ENCODE results near the gene ADIPOQ. TPM values are rescaled to one million over a fixed set of nuclear protein-coding genes. Genes with fewer than 3 reads are reported as not detected.
"Not testable (repeated sequence)": the region's sequence is repeated elsewhere in the genome, so short reads cannot be mapped to it uniquely, and the experiment has no call there.

ADIPOQ gene
- total RNA-seq, 1 experiment from 2014 or later: not detected

GRCh38 chr3:186888569-186888968, 46.1 kb downstream of the ADIPOQ start:
- BruUV-seq (replicated peaks): no TSS peak
- Mint-ChIP-seq H3K27me3 (ENCODE audit: unreplicated experiment) (peaks cover 53% of the 10 kb centered on the region), H3K27ac (ENCODE audit: unreplicated experiment) (no peak overlapping the region), H3K9me3 (ENCODE audit: low read depth, unreplicated experiment) (no peaks in the 10 kb centered on the region), H3K4me1 (ENCODE audit: low read depth, unreplicated experiment) (peaks cover 8% of the 10 kb centered on the region), H3K4me3 (ENCODE audit: low read depth, unreplicated experiment) (no peak overlapping the region), H3K36me3 (ENCODE audit: insufficient read depth, unreplicated experiment) (no peaks in the 10 kb centered on the region)
- TF ChIP-seq, protein P1, sequence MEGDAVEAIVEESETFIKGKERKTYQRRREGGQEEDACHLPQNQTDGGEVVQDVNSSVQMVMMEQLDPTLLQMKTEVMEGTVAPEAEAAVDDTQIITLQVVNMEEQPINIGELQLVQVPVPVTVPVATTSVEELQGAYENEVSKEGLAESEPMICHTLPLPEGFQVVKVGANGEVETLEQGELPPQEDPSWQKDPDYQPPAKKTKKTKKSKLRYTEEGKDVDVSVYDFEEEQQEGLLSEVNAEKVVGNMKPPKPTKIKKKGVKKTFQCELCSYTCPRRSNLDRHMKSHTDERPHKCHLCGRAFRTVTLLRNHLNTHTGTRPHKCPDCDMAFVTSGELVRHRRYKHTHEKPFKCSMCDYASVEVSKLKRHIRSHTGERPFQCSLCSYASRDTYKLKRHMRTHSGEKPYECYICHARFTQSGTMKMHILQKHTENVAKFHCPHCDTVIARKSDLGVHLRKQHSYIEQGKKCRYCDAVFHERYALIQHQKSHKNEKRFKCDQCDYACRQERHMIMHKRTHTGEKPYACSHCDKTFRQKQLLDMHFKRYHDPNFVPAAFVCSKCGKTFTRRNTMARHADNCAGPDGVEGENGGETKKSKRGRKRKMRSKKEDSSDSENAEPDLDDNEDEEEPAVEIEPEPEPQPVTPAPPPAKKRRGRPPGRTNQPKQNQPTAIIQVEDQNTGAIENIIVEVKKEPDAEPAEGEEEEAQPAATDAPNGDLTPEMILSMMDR (IDR thresholded peaks at IDR 0.05; ENCODE audit: unreplicated experiment): no peak
- no peak for DNase-seq
- intact Hi-C loops (cut with micrococcal nuclease; ENCODE audit: unreplicated experiment): no loop called here
- CTCF ChIA-PET: no interaction called here

DNA sequence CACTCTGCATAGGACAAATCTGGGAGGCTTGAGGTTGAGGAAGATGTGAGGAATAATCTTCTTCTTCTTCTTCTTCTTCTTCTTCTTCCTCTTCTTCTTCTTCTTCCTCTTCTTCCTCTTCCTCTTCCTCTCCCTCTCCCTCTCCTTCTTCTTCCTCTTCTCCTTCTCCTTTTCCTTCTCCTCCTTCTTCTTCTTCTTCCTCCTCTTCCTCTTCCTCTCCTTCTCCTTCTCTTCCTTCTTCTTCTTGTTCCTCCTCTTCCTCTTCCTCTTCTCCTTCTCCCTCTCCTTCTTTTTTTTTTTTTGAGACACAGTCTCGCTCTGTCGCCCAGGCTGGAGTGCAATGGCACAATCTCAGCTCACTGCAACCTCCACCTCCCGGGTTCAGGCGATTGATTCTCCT, 47.2 kb downstream of the ADIPOQ start:
- H3K4me1 Mint-ChIP-seq (ENCODE audit: low read depth, unreplicated experiment); H3K36me3 Mint-ChIP-seq (ENCODE audit: insufficient read depth, unreplicated experiment); H3K27ac Mint-ChIP-seq (ENCODE audit: unreplicated experiment); H3K4me3 Mint-ChIP-seq (ENCODE audit: low read depth, unreplicated experiment); CTCF ChIA-PET; H3K9me3 Mint-ChIP-seq (ENCODE audit: low read depth, unreplicated experiment); intact Hi-C loops (cut with micrococcal nuclease; ENCODE audit: unreplicated experiment); BruUV-seq (replicated peaks); DNase-seq: not testable (repeated sequence)
- peaks cover 53% of the 10 kb centered on the region for H3K27me3 Mint-ChIP-seq (ENCODE audit: unreplicated experiment)

GRCh38 chr3:186890911-186891310, 48.4 kb downstream of the ADIPOQ start:
- Mint-ChIP-seq H3K36me3 (ENCODE audit: insufficient read depth, unreplicated experiment) (no peaks in the 10 kb centered on the region), H3K4me3 (ENCODE audit: low read depth, unreplicated experiment) (no peak overlapping the region), H3K9me3 (ENCODE audit: low read depth, unreplicated experiment) (no peaks in the 10 kb centered on the region), H3K27ac (ENCODE audit: unreplicated experiment) (no peak overlapping the region), H3K4me1 (ENCODE audit: low read depth, unreplicated experiment) (peaks cover 8% of the 10 kb centered on the region), H3K27me3 (ENCODE audit: unreplicated experiment) (peaks cover 45% of the 10 kb centered on the region)
- no TSS peak for BruUV-seq (replicated peaks)
- CTCF ChIA-PET: no interaction called here
- TF ChIP-seq, protein P1 (IDR thresholded peaks at IDR 0.05; ENCODE audit: unreplicated experiment): no peak
- DNase-seq: no peak
- intact Hi-C loops (cut with micrococcal nuclease; ENCODE audit: unreplicated experiment): no loop called here

DNA sequence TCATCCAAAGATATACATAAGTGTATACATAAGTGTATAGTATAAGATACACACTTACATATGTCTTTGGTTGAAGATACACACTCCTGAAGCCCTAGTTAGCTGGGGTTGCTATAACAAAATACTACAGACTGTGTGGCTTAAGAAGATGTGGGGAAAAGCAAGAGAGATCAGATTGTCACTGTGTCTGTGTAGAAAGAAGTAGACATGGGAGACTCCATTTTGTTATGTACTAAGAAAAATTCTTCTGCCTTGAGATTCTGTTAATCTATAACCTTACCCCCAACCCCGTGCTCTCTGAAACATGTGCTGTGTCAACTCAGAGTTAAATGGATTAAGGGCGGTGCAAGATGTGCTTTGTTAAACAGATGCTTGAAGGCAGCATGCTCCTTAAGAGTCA, 50.6 kb downstream of the ADIPOQ start:
- DNase-seq; H3K27ac Mint-ChIP-seq (ENCODE audit: unreplicated experiment); BruUV-seq (replicated peaks); H3K9me3 Mint-ChIP-seq (ENCODE audit: low read depth, unreplicated experiment); CTCF ChIA-PET; H3K4me1 Mint-ChIP-seq (ENCODE audit: low read depth, unreplicated experiment); H3K36me3 Mint-ChIP-seq (ENCODE audit: insufficient read depth, unreplicated experiment); intact Hi-C loops (cut with micrococcal nuclease; ENCODE audit: unreplicated experiment); H3K4me3 Mint-ChIP-seq (ENCODE audit: low read depth, unreplicated experiment): not testable (repeated sequence)
- H3K27me3 Mint-ChIP-seq (ENCODE audit: unreplicated experiment): peaks cover 24% of the 10 kb centered on the region

- Mint-ChIP-seq H3K4me3 (ENCODE audit: low read depth, unreplicated experiment) (no peak overlapping the region), H3K4me1 (ENCODE audit: low read depth, unreplicated experiment) (peaks cover 8% of the 10 kb centered on the region), H3K36me3 (ENCODE audit: insufficient read depth, unreplicated experiment) (no peaks in the 10 kb centered on the region), H3K9me3 (ENCODE audit: low read depth, unreplicated experiment) (no peaks in the 10 kb centered on the region), H3K27me3 (ENCODE audit: unreplicated experiment) (peaks cover under 1% of the 10 kb centered on the region), H3K27ac (ENCODE audit: unreplicated experiment) (no peak overlapping the region)
- CTCF ChIA-PET: no interaction called here
- BruUV-seq (replicated peaks): no TSS peak
- intact Hi-C loops (cut with micrococcal nuclease; ENCODE audit: unreplicated experiment): no loop called here
- no peak for DNase-seq
- TF ChIP-seq, protein P1 (IDR thresholded peaks at IDR 0.05; ENCODE audit: unreplicated experiment): no peak
Measured at GRCh38 chr3:186895406-186895805, 52.9 kb downstream of the ADIPOQ start.
